CD4-positive, alpha-beta T cell (primary cell): Measurements from ENCODE around the gene GALNTL6. TPM values are rescaled to one million over a fixed set of nuclear protein-coding genes. Genes with fewer than 3 reads are reported as not detected.

Source experiments
- ATAC-seq: fragments of 200-7000 bp; cut with Tn5 transposase; one replicate; pipeline ENCODE4 v1.10.0; 2022; ENCODE audit warnings: mild to moderate bottlenecking; ENCODE audit not compliant: poor library complexity
- CTCF ChIA-PET: fragments of 350-600 bp; sonication (Branson Sonifier 250); formaldehyde crosslinking; loops from one replicate; lab custom pipeline; 2021; ENCODE audit warnings: antibody characterized with exemption, inconsistent platforms; lab: Charles Lee
- POLR2A ChIA-PET: fragments of 350-600 bp; sonication (Branson Sonifier 250); formaldehyde crosslinking; loops from one replicate; lab custom pipeline; 2021; ENCODE audit warnings: antibody characterized with exemption, inconsistent platforms; lab: Charles Lee
- DNase-seq, 14 experiments: peaks; one replicate each; pipeline ENCODE4 v3.0.0-alpha.2; 2013 to 2020; ENCODE audit warnings: mixed read lengths in 2 of 14
- H3K27ac ChIP-seq, 2 donors: one replicate each; pipeline versions ENCODE4 v1.5.1 to v1.7.0; 2013; ENCODE audit warnings: low read length in 2 of 2, low read depth in 1 of 2, mild to moderate bottlenecking in 1 of 2
- H3K27me3 ChIP-seq, 2 experiments: 1 replicate in 1 of 2; 2 replicates in 1 of 2; pipeline versions ENCODE4 v1.6.1 to v1.7.0; 2013; ENCODE audit warnings: low read length in 2 of 2, control low read depth in 1 of 2, mild to moderate bottlenecking in 1 of 2, moderate library complexity in 1 of 2; ENCODE audit not compliant: insufficient read depth in 2 of 2, control insufficient read depth in 1 of 2
- H3K36me3 ChIP-seq: one replicate; pipeline ENCODE4 v1.6.1; 2013; ENCODE audit warnings: low read length, control low read depth; ENCODE audit not compliant: insufficient read depth
- H3K4me1 ChIP-seq: one replicate; pipeline ENCODE4 v1.6.1; 2013; ENCODE audit warnings: low read length, control low read depth; ENCODE audit not compliant: insufficient read depth
- H3K4me3 ChIP-seq: one replicate; pipeline ENCODE4 v1.5.1; 2013; ENCODE audit warnings: mild to moderate bottlenecking, low read length, moderate library complexity
- H3K9me3 ChIP-seq, 2 experiments: 1 replicate in 1 of 2; 2 replicates in 1 of 2; pipeline versions ENCODE4 v1.6.1 to v1.7.0; 2013; ENCODE audit warnings: low read length in 2 of 2, mild to moderate bottlenecking in 2 of 2, control low read depth in 1 of 2, moderate library complexity in 1 of 2; ENCODE audit not compliant: control insufficient read depth in 1 of 2, insufficient read depth in 1 of 2
- H3K27ac Mint-ChIP-seq: one replicate; pipeline ENCODE4 v1.8.0; 2020; ENCODE audit warnings: mixed read lengths
- H3K27me3 Mint-ChIP-seq: one replicate; pipeline ENCODE4 v1.8.0; 2021; ENCODE audit warnings: mixed read lengths
- H3K36me3 Mint-ChIP-seq: one replicate; pipeline ENCODE4 v1.8.0; 2021; ENCODE audit warnings: low read depth, mixed read lengths
- H3K4me1 Mint-ChIP-seq: one replicate; pipeline ENCODE4 v1.8.0; 2021; ENCODE audit warnings: low read depth, mixed read lengths
- H3K4me3 Mint-ChIP-seq: one replicate; pipeline ENCODE4 v1.8.0; 2020; ENCODE audit warnings: mild to moderate bottlenecking, mixed read lengths
- H3K9me3 Mint-ChIP-seq: one replicate; pipeline ENCODE4 v1.8.0; 2020; ENCODE audit warnings: mixed read lengths
- CTCF ChIP-seq: fragments of 200-600 bp; IDR thresholded peaks from one replicate; pipeline ENCODE4 v1.8.0; 2022; ENCODE audit warnings: antibody characterized with exemption, mild to moderate bottlenecking
- intact Hi-C, 2 experiments: fragments of 100-400 bp; cut with DNase I in 1 of 2; cut with micrococcal nuclease in 1 of 2; formaldehyde crosslinking; loops; one replicate each; pipeline versions ENCODE4 v1.15.1 to v1.9.0; 2023 to 2025; cut with DNase I, micrococcal nuclease
- total RNA-seq, 174 experiments: library from RNA in 2 of 174; stranded (reverse) in 2 of 174; gene quantifications; one replicate each; pipeline ENCODE4 v1.2.3 and lab custom pipeline; 2021 to 2026

The GALNTL6 gene
- total RNA-seq, 2 experiments from 2014 or later = not detected

- DNase-seq (no peak), ATAC-seq (no peak)
- Mint-ChIP-seq H3K27ac (no peak overlapping the region), H3K9me3 (peaks cover 24% of the 10 kb centered on the region), H3K27me3 (no peaks in the 10 kb centered on the region), H3K36me3 (no peaks in the 10 kb centered on the region), H3K4me1 (no peaks in the 10 kb centered on the region), H3K4me3 (no peak overlapping the region)
- Histone ChIP-seq H3K9me3 (peaks cover 0 to 15% of the 10 kb centered on the region in 2 experiments), H3K4me3 (no peak overlapping the region), H3K27me3 (no peaks in the 10 kb centered on the region), H3K4me1 (no peaks in the 10 kb centered on the region), H3K27ac (no peak overlapping the region), H3K36me3 (no peaks in the 10 kb centered on the region)
- POLR2A ChIA-PET = no interaction called here
- intact Hi-C loops = no loop called here
- CTCF ChIA-PET = no interaction called here
- TF ChIP-seq CTCF = no peak
These were observed 892.8 kb downstream of the GALNTL6 start for GRCh38 chr4:172706000-172706399.

GRCh38 chr4:172707622-172708021, 894.4 kb downstream of the GALNTL6 start:
- Mint-ChIP-seq H3K9me3 (peaks cover 24% of the 10 kb centered on the region), H3K36me3 (no peaks in the 10 kb centered on the region), H3K27me3 (no peaks in the 10 kb centered on the region), H3K4me3 (no peak overlapping the region), H3K27ac (no peak overlapping the region), H3K4me1 (no peaks in the 10 kb centered on the region)
- POLR2A ChIA-PET = no interaction called here
- Histone ChIP-seq H3K9me3 (peaks cover 0 to 15% of the 10 kb centered on the region in 2 experiments), H3K27ac (no peak overlapping the region), H3K36me3 (no peaks in the 10 kb centered on the region), H3K4me1 (no peaks in the 10 kb centered on the region), H3K27me3 (no peaks in the 10 kb centered on the region), H3K4me3 (no peak overlapping the region)
- TF ChIP-seq CTCF = no peak
- CTCF ChIA-PET = no interaction called here
- DNase-seq (no peak), ATAC-seq (no peak)
- intact Hi-C loops = no loop called here

GRCh38 chr4:172708184-172708583, 895.0 kb downstream of the GALNTL6 start:
- no peaks in the 10 kb centered on the region for H3K36me3 ChIP-seq
- ChIA-PET POLR2A (no interaction called here), CTCF (no interaction called here)
- Mint-ChIP-seq H3K27ac (no peak overlapping the region), H3K36me3 (no peaks in the 10 kb centered on the region), H3K27me3 (no peaks in the 10 kb centered on the region), H3K9me3 (peaks cover 25% of the 10 kb centered on the region), H3K4me3 (no peak overlapping the region), H3K4me1 (no peaks in the 10 kb centered on the region)
- ATAC-seq (no peak), DNase-seq (no peak)
- no peak overlapping the region for H3K4me3 ChIP-seq
- intact Hi-C loops = no loop called here
- TF ChIP-seq CTCF = no peak
- H3K27ac ChIP-seq = no peak overlapping the region
- H3K9me3 ChIP-seq = peaks cover 0 to 15% of the 10 kb centered on the region in 2 experiments
- no peaks in the 10 kb centered on the region for H3K27me3 ChIP-seq
- H3K4me1 ChIP-seq = no peaks in the 10 kb centered on the region
